SK-N-SH (cell line): ENCODE measurements around the gene CMC1.

Experiments used
- ELF1 ChIP-seq: IDR thresholded peaks from 2 replicates; pipeline ENCODE4 v1.4.0; 2012
- FOXJ3 ChIP-seq: sonication (generic); formaldehyde crosslinking; IDR thresholded peaks from 2 replicates; pipeline ENCODE4 v1.5.1; 2020; ENCODE audit warnings: mild to moderate bottlenecking, missing genetic modification reagents
- GABPA ChIP-seq: IDR thresholded peaks from 2 replicates; pipeline ENCODE4 v1.4.0; 2012; ENCODE audit warnings: low read depth, mild to moderate bottlenecking
- JUND ChIP-seq: IDR thresholded peaks from 2 replicates; pipeline ENCODE4 v1.4.0; 2012
- MXI1 ChIP-seq: IDR thresholded peaks from 2 replicates; pipeline ENCODE4 v1.6.1; 2012; ENCODE audit warnings: mild to moderate bottlenecking, low read depth, low read length, improper control_type of control experiment
- RFX5 ChIP-seq: IDR thresholded peaks from 2 replicates; pipeline ENCODE4 v1.6.1; 2012; ENCODE audit warnings: mild to moderate bottlenecking, improper control_type of control experiment, low read length
- TF ChIP-seq, protein P1 (sequence below): fragments of 200-600 bp; sonication (generic); IDR thresholded peaks from 2 replicates; pipeline ENCODE4 v1.6.1; 2017; ENCODE audit warnings: antibody characterized with exemption, mild to moderate bottlenecking, moderate library complexity
- TF ChIP-seq, protein P2 (sequence below): fragments of 150-350 bp; IDR thresholded peaks from 2 replicates; pipeline ENCODE4 v1.6.1; 2017; ENCODE audit warnings: antibody characterized with exemption, low read length, low read depth, borderline replicate concordance
- TF ChIP-seq, protein P3 (sequence below): IDR thresholded peaks from 2 replicates; pipeline ENCODE4 v1.4.0; 2012; ENCODE audit warnings: low read depth, borderline replicate concordance

DNA sequence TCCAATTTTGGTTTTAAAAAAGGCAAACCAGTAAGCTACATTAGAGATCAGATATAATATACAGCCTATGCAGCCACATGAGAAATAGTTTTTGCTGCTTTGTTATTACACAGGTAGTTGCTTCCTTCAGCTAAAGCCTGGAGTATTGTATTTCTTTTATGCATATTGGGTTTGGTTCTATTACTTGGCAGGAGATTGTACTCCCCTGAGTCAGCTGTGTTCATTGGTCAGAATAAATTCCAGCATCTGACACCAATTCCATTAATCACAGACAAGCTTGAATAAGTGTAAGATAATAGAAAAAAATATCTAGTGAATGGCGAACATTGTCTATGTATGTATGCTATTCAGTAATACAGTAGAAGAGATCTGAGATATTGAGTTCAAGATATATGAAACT is 81.0 kb downstream of the CMC1 start:
- TF ChIP-seq, protein P1, sequence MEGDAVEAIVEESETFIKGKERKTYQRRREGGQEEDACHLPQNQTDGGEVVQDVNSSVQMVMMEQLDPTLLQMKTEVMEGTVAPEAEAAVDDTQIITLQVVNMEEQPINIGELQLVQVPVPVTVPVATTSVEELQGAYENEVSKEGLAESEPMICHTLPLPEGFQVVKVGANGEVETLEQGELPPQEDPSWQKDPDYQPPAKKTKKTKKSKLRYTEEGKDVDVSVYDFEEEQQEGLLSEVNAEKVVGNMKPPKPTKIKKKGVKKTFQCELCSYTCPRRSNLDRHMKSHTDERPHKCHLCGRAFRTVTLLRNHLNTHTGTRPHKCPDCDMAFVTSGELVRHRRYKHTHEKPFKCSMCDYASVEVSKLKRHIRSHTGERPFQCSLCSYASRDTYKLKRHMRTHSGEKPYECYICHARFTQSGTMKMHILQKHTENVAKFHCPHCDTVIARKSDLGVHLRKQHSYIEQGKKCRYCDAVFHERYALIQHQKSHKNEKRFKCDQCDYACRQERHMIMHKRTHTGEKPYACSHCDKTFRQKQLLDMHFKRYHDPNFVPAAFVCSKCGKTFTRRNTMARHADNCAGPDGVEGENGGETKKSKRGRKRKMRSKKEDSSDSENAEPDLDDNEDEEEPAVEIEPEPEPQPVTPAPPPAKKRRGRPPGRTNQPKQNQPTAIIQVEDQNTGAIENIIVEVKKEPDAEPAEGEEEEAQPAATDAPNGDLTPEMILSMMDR = no peak
- TF ChIP-seq, protein P2, sequence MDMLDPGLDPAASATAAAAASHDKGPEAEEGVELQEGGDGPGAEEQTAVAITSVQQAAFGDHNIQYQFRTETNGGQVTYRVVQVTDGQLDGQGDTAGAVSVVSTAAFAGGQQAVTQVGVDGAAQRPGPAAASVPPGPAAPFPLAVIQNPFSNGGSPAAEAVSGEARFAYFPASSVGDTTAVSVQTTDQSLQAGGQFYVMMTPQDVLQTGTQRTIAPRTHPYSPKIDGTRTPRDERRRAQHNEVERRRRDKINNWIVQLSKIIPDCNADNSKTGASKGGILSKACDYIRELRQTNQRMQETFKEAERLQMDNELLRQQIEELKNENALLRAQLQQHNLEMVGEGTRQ = no peak
- TF ChIP-seq ELF1 (no peak), GABPA (no peak), MXI1 (no peak), RFX5 (no peak), FOXJ3 (no peak), JUND (no peak; the same call in 1 of the 2 replicates)
- TF ChIP-seq, protein P3, sequence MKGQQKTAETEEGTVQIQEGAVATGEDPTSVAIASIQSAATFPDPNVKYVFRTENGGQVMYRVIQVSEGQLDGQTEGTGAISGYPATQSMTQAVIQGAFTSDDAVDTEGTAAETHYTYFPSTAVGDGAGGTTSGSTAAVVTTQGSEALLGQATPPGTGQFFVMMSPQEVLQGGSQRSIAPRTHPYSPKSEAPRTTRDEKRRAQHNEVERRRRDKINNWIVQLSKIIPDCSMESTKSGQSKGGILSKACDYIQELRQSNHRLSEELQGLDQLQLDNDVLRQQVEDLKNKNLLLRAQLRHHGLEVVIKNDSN = no peak
